T1000 (cell line): ENCODE results near the gene STARD3NL.
"Not testable (repeated sequence)": the region's sequence is repeated elsewhere in the genome, so short reads cannot be mapped to it uniquely, and the experiment has no call there.

Source experiments
- DNase-seq: peaks from one replicate; lab custom pipeline; 2025; ENCODE audit warnings: mixed read lengths; lab: John Stamatoyannopoulos, UW

The STARD3NL gene

GRCh38 chr7:38269704-38270346 is 91.8 kb downstream of the STARD3NL start:
- not testable (repeated sequence) for DNase-seq

- not testable (repeated sequence) for DNase-seq
Observed at GRCh38 chr7:38270405-38270804, 92.4 kb downstream of the STARD3NL start.

- DNase-seq = no peak
Observed at GRCh38 chr7:38273286-38273995, 95.4 kb downstream of the STARD3NL start, which contains the start of gene TARP. Gene TARP, minus strand, starts transcription at chr7:38273636.

GRCh38 chr7:38274486-38274885 is 96.4 kb downstream of the STARD3NL start:
- no peak for DNase-seq

- DNase-seq = no peak
Observed at GRCh38 chr7:38274927-38275620, 97.0 kb downstream of the STARD3NL start.

GRCh38 chr7:38276096-38276877 is 98.2 kb downstream of the STARD3NL start:
- DNase-seq = no peak

- no peak for DNase-seq
Observed at GRCh38 chr7:38280000-38280399, 102.0 kb downstream of the STARD3NL start.
